Right atrium auricular region (tissue), 2 donors: ENCODE results near the gene SYNE2. TPM values are rescaled to one million over a fixed set of nuclear protein-coding genes. Genes with fewer than 3 reads are reported as not detected.

Source experiments
- DNase-seq: peaks from one replicate; pipeline ENCODE4 v3.0.0-alpha.2; 2019; ENCODE audit warnings: low spot score
- H3K27ac ChIP-seq, 2 donors: fragments of 200-600 bp; sonication (generic); 1 replicate in 1 of 2; 2 replicates in 1 of 2; pipeline ENCODE4 v1.5.1; 2016 to 2019
- H3K27me3 ChIP-seq, 2 donors: fragments of 200-600 bp; sonication (generic); one replicate each; pipeline versions ENCODE4 v1.5.1 to v1.6.0; 2017 to 2019
- H3K36me3 ChIP-seq: fragments of 200-600 bp; sonication (generic); one replicate; pipeline ENCODE4 v1.5.1; 2016
- H3K4me1 ChIP-seq, 2 donors: fragments of 200-600 bp; sonication (generic); one replicate each; pipeline versions ENCODE4 v1.5.1 to v1.6.0; 2017 to 2019
- H3K4me3 ChIP-seq, 2 donors: fragments of 200-600 bp; sonication (generic); 1 replicate in 1 of 2; 2 replicates in 1 of 2; pipeline ENCODE4 v1.5.1; 2017 to 2019; ENCODE audit warnings: mild to moderate bottlenecking in 1 of 2, moderate library complexity in 1 of 2
- H3K9me3 ChIP-seq, 2 donors: fragments of 200-600 bp; sonication (generic); one replicate each; pipeline ENCODE4 v1.5.1; 2019
- total RNA-seq, 2 donors: library from RNA; depleted of rRNA; stranded (reverse); fragments of >200 nt; gene quantifications; one replicate each; pipeline ENCODE4 v1.1.0, GENCODE V29; 2016
- TF ChIP-seq, protein P1 (sequence below), 2 donors: fragments of 200-600 bp; sonication (generic); IDR thresholded peaks; one replicate each; pipeline ENCODE4 v1.5.1; 2019; ENCODE audit warnings: antibody characterized with exemption in 2 of 2

SYNE2 gene
- total RNA-seq, 2 donors from 2014 or later = 149 to 202 TPM

DNA sequence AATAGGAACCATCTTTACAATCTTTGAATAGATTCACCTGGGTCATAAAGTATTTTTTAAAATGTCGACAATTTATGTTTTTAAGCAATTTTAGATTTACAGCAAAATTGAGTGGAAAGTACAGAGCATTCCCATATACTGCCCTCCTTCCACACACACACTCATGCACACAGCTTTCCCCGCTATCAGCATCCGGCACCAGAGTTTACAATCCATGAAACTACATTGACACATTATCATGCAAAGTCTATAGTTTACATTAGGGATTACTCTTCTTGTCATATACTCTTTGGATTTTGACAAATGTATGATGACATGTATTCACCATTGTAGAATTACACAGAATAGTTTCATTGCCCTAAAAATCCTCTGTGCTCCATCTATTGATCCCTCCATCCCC, 9.0 kb upstream of the SYNE2 start:
- H3K27me3 ChIP-seq = no peaks in the 10 kb centered on the region
- no peak overlapping the region for H3K4me3 ChIP-seq
- H3K9me3 ChIP-seq = peaks cover 0 to 24% of the 10 kb centered on the region in 2 donors
- TF ChIP-seq, protein P1, sequence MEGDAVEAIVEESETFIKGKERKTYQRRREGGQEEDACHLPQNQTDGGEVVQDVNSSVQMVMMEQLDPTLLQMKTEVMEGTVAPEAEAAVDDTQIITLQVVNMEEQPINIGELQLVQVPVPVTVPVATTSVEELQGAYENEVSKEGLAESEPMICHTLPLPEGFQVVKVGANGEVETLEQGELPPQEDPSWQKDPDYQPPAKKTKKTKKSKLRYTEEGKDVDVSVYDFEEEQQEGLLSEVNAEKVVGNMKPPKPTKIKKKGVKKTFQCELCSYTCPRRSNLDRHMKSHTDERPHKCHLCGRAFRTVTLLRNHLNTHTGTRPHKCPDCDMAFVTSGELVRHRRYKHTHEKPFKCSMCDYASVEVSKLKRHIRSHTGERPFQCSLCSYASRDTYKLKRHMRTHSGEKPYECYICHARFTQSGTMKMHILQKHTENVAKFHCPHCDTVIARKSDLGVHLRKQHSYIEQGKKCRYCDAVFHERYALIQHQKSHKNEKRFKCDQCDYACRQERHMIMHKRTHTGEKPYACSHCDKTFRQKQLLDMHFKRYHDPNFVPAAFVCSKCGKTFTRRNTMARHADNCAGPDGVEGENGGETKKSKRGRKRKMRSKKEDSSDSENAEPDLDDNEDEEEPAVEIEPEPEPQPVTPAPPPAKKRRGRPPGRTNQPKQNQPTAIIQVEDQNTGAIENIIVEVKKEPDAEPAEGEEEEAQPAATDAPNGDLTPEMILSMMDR (IDR thresholded peaks at IDR 0.05) = no peak
- peaks cover 0 to 3% of the 10 kb centered on the region in 2 donors for H3K4me1 ChIP-seq
- no peaks in the 10 kb centered on the region for H3K36me3 ChIP-seq
- no peak for DNase-seq
- no peak overlapping the region for H3K27ac ChIP-seq

DNA sequence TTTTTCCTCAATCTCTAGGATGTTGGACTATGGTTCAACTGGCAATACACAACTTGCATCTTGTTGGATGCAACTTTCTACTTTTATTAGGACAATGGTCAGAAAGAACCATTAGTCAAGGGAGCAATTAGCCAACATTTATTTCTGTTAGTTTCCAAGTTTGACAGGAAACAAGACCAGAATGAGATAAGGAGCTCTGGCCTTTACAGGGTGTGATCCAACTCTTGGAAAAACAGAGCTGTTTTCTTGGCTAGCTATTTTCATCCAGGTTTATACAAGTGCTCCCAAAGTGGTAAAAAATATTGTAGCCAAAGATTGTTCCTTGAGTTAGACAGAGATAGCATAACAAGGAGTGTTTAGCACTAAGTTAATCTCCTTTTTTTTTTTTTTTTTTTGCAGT, 3.9 kb upstream of the SYNE2 start:
- H3K27ac ChIP-seq = no peak overlapping the region
- H3K27me3 ChIP-seq = no peaks in the 10 kb centered on the region
- no peaks in the 10 kb centered on the region for H3K36me3 ChIP-seq
- H3K4me1 ChIP-seq = peaks cover 0 to 21% of the 10 kb centered on the region in 2 donors
- TF ChIP-seq, protein P1 (IDR thresholded peaks at IDR 0.05) = no peak
- no peaks in the 10 kb centered on the region for H3K9me3 ChIP-seq
- no peak overlapping the region for H3K4me3 ChIP-seq
- DNase-seq = no peak

DNA sequence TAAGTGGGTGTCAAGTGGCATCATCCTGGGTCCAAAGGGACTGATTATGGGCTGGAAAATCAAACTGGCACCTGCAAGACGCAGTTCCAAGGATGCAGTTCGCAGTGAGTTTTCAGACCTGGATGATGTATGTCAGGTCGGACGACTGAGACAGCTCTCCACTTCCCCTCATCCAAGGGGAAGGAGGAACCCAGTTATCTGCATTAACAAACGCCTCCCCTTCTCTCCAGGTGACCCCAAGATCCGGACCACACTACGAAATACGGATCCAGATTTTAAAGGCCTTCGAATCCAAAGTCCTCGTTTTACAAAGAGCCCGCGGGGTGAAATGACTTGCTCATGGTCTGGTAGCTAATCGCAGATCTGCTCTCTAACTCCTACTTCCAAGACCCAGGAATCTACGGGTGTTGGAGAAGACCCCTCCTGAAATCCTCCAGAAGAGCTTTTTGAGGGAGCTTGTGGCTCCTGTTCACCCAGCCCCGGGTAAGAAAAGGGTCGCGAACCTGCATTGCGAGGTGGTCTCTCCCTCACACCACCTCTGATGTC, 460 bp upstream of the SYNE2 start:
- TF ChIP-seq, protein P1 (IDR thresholded peaks at IDR 0.05) = no peak
- H3K4me3 ChIP-seq = peak overlapping the region; percentile 56 to 87
- H3K9me3 ChIP-seq = no peaks in the 10 kb centered on the region
- peaks cover 0 to 44% of the 10 kb centered on the region in 2 donors for H3K4me1 ChIP-seq
- no peaks in the 10 kb centered on the region for H3K36me3 ChIP-seq
- DNase-seq = no peak
- H3K27ac ChIP-seq = peak overlapping the region; percentile 86 to 91
- H3K27me3 ChIP-seq = no peaks in the 10 kb centered on the region

DNA sequence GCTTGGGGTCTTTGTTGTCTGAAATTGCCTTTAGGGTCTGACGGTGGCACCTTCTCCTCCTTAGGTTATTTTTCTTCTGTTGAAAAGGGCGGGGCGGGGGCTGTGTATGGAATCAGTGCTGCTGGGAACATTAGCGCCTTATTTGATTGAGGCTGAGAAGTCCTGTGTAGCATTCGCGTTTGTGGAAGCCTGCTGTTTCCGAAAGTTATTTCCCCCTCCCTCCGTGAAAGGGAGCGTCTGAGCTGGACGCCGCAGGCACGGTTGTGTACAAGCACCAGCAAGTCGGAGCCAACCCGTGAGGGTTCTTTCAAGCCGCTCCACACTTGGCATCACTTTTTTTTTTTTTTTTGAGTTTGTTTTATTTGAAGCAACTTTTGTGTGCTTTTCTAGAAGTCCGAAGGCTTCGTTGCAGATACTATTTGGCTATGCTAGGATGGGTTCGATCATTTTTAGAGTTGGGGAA, 1.1 kb downstream of the SYNE2 start:
- Histone ChIP-seq H3K36me3 (no peaks in the 10 kb centered on the region), H3K9me3 (no peaks in the 10 kb centered on the region), H3K27me3 (no peaks in the 10 kb centered on the region), H3K4me1 (peaks cover 0 to 41% of the 10 kb centered on the region in 2 donors), H3K4me3 (peak overlapping the region; percentile 56 to 87), H3K27ac (peak overlapping the region; percentile 86 to 91)
- peak; percentile 65 for DNase-seq
- TF ChIP-seq, protein P1 (IDR thresholded peaks at IDR 0.05) = no peak

DNA sequence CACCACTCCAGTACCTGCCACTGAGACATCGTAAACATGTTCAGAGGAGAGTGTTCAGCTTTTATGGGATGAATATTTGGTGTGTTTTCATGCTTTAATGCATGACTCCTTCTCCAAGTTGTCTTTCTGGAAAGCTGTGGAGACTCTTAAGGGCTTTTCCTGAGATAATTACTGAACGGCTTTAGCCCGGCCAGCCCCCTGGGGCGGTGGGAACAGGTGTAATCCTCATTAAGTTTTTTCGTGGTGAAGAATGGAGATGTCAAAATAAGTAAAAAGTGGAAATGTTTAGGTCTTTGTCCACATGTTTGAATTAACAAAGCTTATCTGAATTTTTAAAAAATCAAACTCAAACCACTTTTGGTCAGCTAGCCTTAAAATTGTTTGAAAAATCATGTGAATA, 1.5 kb downstream of the SYNE2 start:
- peak overlapping the region; percentile 86 to 91 for H3K27ac ChIP-seq

More for the DNA sequence above, 1.5 kb downstream of the SYNE2 start:
- Histone ChIP-seq H3K4me1 (peaks cover 0 to 37% of the 10 kb centered on the region in 2 donors), H3K9me3 (no peaks in the 10 kb centered on the region), H3K4me3 (peak overlapping the region; percentile 56 to 87), H3K36me3 (no peaks in the 10 kb centered on the region), H3K27me3 (no peaks in the 10 kb centered on the region)
- no peak for DNase-seq
- TF ChIP-seq, protein P1 (IDR thresholded peaks at IDR 0.05) = no peak
